Osteocyte (in vitro differentiated cells): ENCODE results near the gene CACFD1. TPM values are rescaled to one million over a fixed set of nuclear protein-coding genes. Genes with fewer than 3 reads are reported as not detected.

Experiments used
- DNase-seq: peaks from one replicate; pipeline ENCODE4 v3.0.0; 2021; ENCODE audit warnings: mixed read lengths; ENCODE audit not compliant: unreplicated experiment; ENCODE audit errors: extremely low spot score
- H3K27ac Mint-ChIP-seq: one replicate; pipeline ENCODE4 v1.8.0; 2021; ENCODE audit warnings: mild to moderate bottlenecking, mixed read lengths; ENCODE audit not compliant: unreplicated experiment
- H3K27me3 Mint-ChIP-seq: one replicate; pipeline ENCODE4 v1.8.0; 2021; ENCODE audit warnings: mixed read lengths; ENCODE audit not compliant: unreplicated experiment
- H3K36me3 Mint-ChIP-seq: one replicate; pipeline ENCODE4 v1.8.0; 2021; ENCODE audit warnings: mixed read lengths; ENCODE audit not compliant: unreplicated experiment
- H3K4me1 Mint-ChIP-seq: one replicate; pipeline ENCODE4 v1.8.0; 2021; ENCODE audit warnings: mixed read lengths; ENCODE audit not compliant: unreplicated experiment
- H3K4me3 Mint-ChIP-seq: one replicate; pipeline ENCODE4 v1.8.0; 2021; ENCODE audit warnings: mild to moderate bottlenecking, moderate library complexity, mixed read lengths; ENCODE audit not compliant: unreplicated experiment
- H3K9me3 Mint-ChIP-seq: one replicate; pipeline ENCODE4 v1.8.0; 2021; ENCODE audit warnings: mixed read lengths; ENCODE audit not compliant: unreplicated experiment
- CTCF ChIP-seq: fragments of 200-600 bp; sonication (generic); IDR thresholded peaks from 2 replicates; pipeline ENCODE4 v1.5.0; 2021; ENCODE audit warnings: antibody characterized with exemption, mild to moderate bottlenecking, moderate library complexity
- total RNA-seq: library from RNA; stranded (reverse); gene quantifications from 2 replicates; pipeline ENCODE4 v1.2.1, GENCODE V29; 2021

The CACFD1 gene
- total RNA-seq, 1 donor from 2014 or later: 29.3 TPM

GRCh38 chr9:133440874-133441273, 18.9 kb upstream of the CACFD1 start:
- H3K27ac Mint-ChIP-seq: no peak overlapping the region
- H3K4me1 Mint-ChIP-seq: no peaks in the 10 kb centered on the region
- H3K9me3 Mint-ChIP-seq: no peaks in the 10 kb centered on the region
- no peak overlapping the region for H3K4me3 Mint-ChIP-seq
- TF ChIP-seq CTCF: no peak
- DNase-seq: no peak
- H3K36me3 Mint-ChIP-seq: no peaks in the 10 kb centered on the region
- H3K27me3 Mint-ChIP-seq: peaks cover 6% of the 10 kb centered on the region

GRCh38 chr9:133441571-133441970, 18.2 kb upstream of the CACFD1 start:
- Mint-ChIP-seq H3K27me3 (peaks cover 13% of the 10 kb centered on the region), H3K9me3 (no peaks in the 10 kb centered on the region), H3K27ac (no peak overlapping the region), H3K4me1 (no peaks in the 10 kb centered on the region), H3K36me3 (no peaks in the 10 kb centered on the region), H3K4me3 (no peak overlapping the region)
- DNase-seq: no peak
- no peak for TF ChIP-seq CTCF

- no peaks in the 10 kb centered on the region for H3K36me3 Mint-ChIP-seq
- no peaks in the 10 kb centered on the region for H3K4me1 Mint-ChIP-seq
- DNase-seq: no peak
- no peaks in the 10 kb centered on the region for H3K9me3 Mint-ChIP-seq
- TF ChIP-seq CTCF: no peak
- H3K4me3 Mint-ChIP-seq: no peak overlapping the region
- peaks cover 22% of the 10 kb centered on the region for H3K27me3 Mint-ChIP-seq
- H3K27ac Mint-ChIP-seq: no peak overlapping the region
Observed at GRCh38 chr9:133443248-133443647, 16.5 kb upstream of the CACFD1 start.

GRCh38 chr9:133443982-133444381, 15.8 kb upstream of the CACFD1 start:
- Mint-ChIP-seq H3K4me1 (no peaks in the 10 kb centered on the region), H3K9me3 (no peaks in the 10 kb centered on the region), H3K27ac (no peak overlapping the region), H3K27me3 (peaks cover 22% of the 10 kb centered on the region), H3K4me3 (no peak overlapping the region), H3K36me3 (no peaks in the 10 kb centered on the region)
- DNase-seq: no peak
- no peak for TF ChIP-seq CTCF

GRCh38 chr9:133445293-133445969, 14.3 kb upstream of the CACFD1 start:
- TF ChIP-seq CTCF: no peak
- H3K27ac Mint-ChIP-seq: no peak overlapping the region
- DNase-seq: no peak
- H3K4me3 Mint-ChIP-seq: no peak overlapping the region
- H3K4me1 Mint-ChIP-seq: no peaks in the 10 kb centered on the region
- no peaks in the 10 kb centered on the region for H3K9me3 Mint-ChIP-seq
- H3K27me3 Mint-ChIP-seq: peaks cover 22% of the 10 kb centered on the region
- no peaks in the 10 kb centered on the region for H3K36me3 Mint-ChIP-seq
